ENCODE measurements around the gene AFF2.

DNA sequence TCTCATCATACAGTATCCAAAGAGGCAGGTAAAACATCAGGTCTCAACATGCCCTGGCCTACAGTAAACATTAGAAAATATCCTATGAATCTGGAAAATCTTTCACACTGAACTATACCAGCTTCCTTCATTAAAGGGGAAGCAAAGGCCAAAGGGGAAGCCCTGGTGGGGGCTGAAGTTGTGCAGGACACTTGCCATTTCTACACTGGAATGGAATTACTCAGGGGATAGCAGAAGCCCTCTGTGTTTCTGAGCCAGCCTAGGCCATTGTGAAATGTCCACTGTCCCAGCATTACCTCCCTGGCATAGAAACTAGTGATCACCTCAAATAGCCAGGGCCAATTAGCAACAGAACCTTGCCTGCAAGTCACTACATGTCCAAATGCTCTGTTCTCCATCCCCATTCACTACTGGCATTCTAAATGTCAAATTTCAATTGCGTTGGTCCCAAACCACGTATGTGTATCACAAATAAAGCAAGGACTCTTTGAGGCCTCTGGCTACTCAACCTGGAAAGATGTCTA is 429.9 kb downstream of the AFF2 start:
- TF ChIP-seq YY1 (IDR thresholded peaks at IDR 0.05; ENCODE audit: insufficient read depth, insufficient read length) (no peak), ZNF274 (IDR thresholded peaks at IDR 0.05; ENCODE audit: low read depth, low read length) (no peak)

Measured in NT2/D1 (cell line).